Small intestine (tissue), 7 donors: ENCODE data around the gene ZNF473. TPM values are rescaled to one million over a fixed set of nuclear protein-coding genes. Genes with fewer than 3 reads are reported as not detected.
"Not testable (repeated sequence)": the region's sequence is repeated elsewhere in the genome, so short reads cannot be mapped to it uniquely, and the experiment has no call there.

ENCODE experiments used
- DNase-seq, 2 donors: peaks; one replicate each; pipeline versions ENCODE4 v3.0.0 to v3.0.0-alpha.2; 2013
- FAIRE-seq: peaks from 2 replicates; lab custom pipeline; 2012; peaks lifted over from hg19 to GRCh38; lab: Jason Lieb, UNC
- H3K27ac ChIP-seq, 3 donors: one replicate each; pipeline ENCODE4 v1.5.1; 2013; ENCODE audit warnings: low read length in 2 of 3, mild to moderate bottlenecking in 2 of 3, control low read depth in 1 of 3, inconsistent platforms in 1 of 3, low read depth in 1 of 3, moderate library complexity in 1 of 3
- H3K27me3 ChIP-seq, 3 donors: one replicate each; pipeline ENCODE4 v1.6.1; 2013; ENCODE audit warnings: low read length in 3 of 3, inconsistent platforms in 1 of 3; ENCODE audit not compliant: control insufficient read depth in 3 of 3, insufficient read depth in 3 of 3
- H3K36me3 ChIP-seq, 3 donors: one replicate each; pipeline ENCODE4 v1.6.1; 2013; ENCODE audit warnings: low read length in 3 of 3, inconsistent platforms in 1 of 3, low read depth in 1 of 3, mild to moderate bottlenecking in 1 of 3, moderate library complexity in 1 of 3; ENCODE audit not compliant: control insufficient read depth in 3 of 3, insufficient read depth in 2 of 3
- H3K4me1 ChIP-seq, 3 donors: one replicate each; pipeline ENCODE4 v1.6.1; 2013; ENCODE audit warnings: low read length in 2 of 3, inconsistent platforms in 1 of 3, low read depth in 1 of 3, mild to moderate bottlenecking in 1 of 3, moderate library complexity in 1 of 3; ENCODE audit not compliant: control insufficient read depth in 3 of 3, insufficient read depth in 2 of 3
- H3K4me3 ChIP-seq, 3 donors: one replicate each; pipeline ENCODE4 v1.5.1; 2013; ENCODE audit warnings: low read length in 3 of 3, control low read depth in 1 of 3, inconsistent platforms in 1 of 3, low read depth in 1 of 3, mild to moderate bottlenecking in 1 of 3, moderate library complexity in 1 of 3
- H3K9me3 ChIP-seq, 2 donors: one replicate each; pipeline ENCODE4 v1.6.1; 2013; ENCODE audit warnings: low read depth in 1 of 2, low read length in 1 of 2; ENCODE audit not compliant: control insufficient read depth in 2 of 2, insufficient read depth in 1 of 2
- WGBS, 3 donors: extraction: QIAGEN DNeasy Blood & Tissue Kit; methylation state at CpG; one replicate each; pipeline ENCODE4 v1.1.7; 2013; 5-methylcytosine and 5-hydroxymethylcytosine counted together
- polyA plus RNA-seq, 4 donors: library from polyadenylated mRNA; stranded (reverse) in 3 of 4; unstranded in 1 of 4; fragments of 200-250 nt in 3 of 4; fragments of 120-200 nt in 1 of 4; gene quantifications; one replicate each; pipeline versions ENCODE4 v1.2.1 to v1.2.3, GENCODE V29; 2013
- donor health status: healthy with polysubstance abuse.
- donor health status: control.
- donor health status: control.
- donor health status: Bipolar disorder and iron deficiency.
- donor health status: healthy.

ZNF473 gene
- polyA plus RNA-seq, 4 donors, result 1.6 to 7.2 (median 2.3) TPM

GRCh38 chr19:50076581-50077355, 51.0 kb downstream of the ZNF473 start:
- WGBS, 3 donors, result 70 to 76% (median 71%) methylated on average over 5 to 10 of the region's 10 CpGs
- not testable (repeated sequence) for FAIRE-seq

GRCh38 chr19:50079014-50079413, 53.2 kb downstream of the ZNF473 start:
- WGBS, 3 donors, result 80 to 93% (median 85%) methylated on average over 4 of the region's 5 CpGs
- not testable (repeated sequence) for H3K4me1 ChIP-seq, H3K27ac ChIP-seq, H3K4me3 ChIP-seq, H3K9me3 ChIP-seq, FAIRE-seq, H3K36me3 ChIP-seq, H3K27me3 ChIP-seq, DNase-seq

More at GRCh38 chr19:50076581-50077355, 51.0 kb downstream of the ZNF473 start:
- H3K4me1 ChIP-seq, H3K4me3 ChIP-seq, H3K36me3 ChIP-seq, H3K9me3 ChIP-seq, DNase-seq, H3K27ac ChIP-seq, H3K27me3 ChIP-seq: not testable (repeated sequence)

- not testable (repeated sequence) for H3K9me3 ChIP-seq, H3K36me3 ChIP-seq, H3K27ac ChIP-seq, DNase-seq, FAIRE-seq, H3K4me1 ChIP-seq, H3K27me3 ChIP-seq, H3K4me3 ChIP-seq
- WGBS, 3 donors, result 74 to 84% (median 78%) methylated on average over 2 of the region's 2 CpGs
Observed at GRCh38 chr19:50084440-50084839, 58.6 kb downstream of the ZNF473 start.

- 80 to 88% (median 88%) methylated on average over 2 to 4 of the region's 4 CpGs for WGBS, 3 donors
- not testable (repeated sequence) for H3K9me3 ChIP-seq, FAIRE-seq, H3K27me3 ChIP-seq, H3K27ac ChIP-seq, H3K4me3 ChIP-seq, H3K36me3 ChIP-seq, H3K4me1 ChIP-seq, DNase-seq
Observed at GRCh38 chr19:50087153-50087552, 61.3 kb downstream of the ZNF473 start.

GRCh38 chr19:50090706-50091105, 64.9 kb downstream of the ZNF473 start:
- not testable (repeated sequence) for H3K9me3 ChIP-seq, H3K4me1 ChIP-seq, H3K27me3 ChIP-seq, DNase-seq, H3K27ac ChIP-seq, H3K4me3 ChIP-seq, H3K36me3 ChIP-seq, FAIRE-seq
- 49 to 51% (median 50%) methylated on average over 10 of the region's 10 CpGs for WGBS, 3 donors

- 54 to 79% (median 62%) methylated on average over 3 of the region's 9 CpGs for WGBS, 3 donors
- not testable (repeated sequence) for DNase-seq, FAIRE-seq, H3K27me3 ChIP-seq, H3K4me3 ChIP-seq, H3K9me3 ChIP-seq, H3K36me3 ChIP-seq, H3K4me1 ChIP-seq, H3K27ac ChIP-seq
Observed at GRCh38 chr19:50091786-50092185, 66.0 kb downstream of the ZNF473 start.

- H3K27me3 ChIP-seq, H3K36me3 ChIP-seq, H3K27ac ChIP-seq, DNase-seq, FAIRE-seq, H3K4me3 ChIP-seq, H3K9me3 ChIP-seq, H3K4me1 ChIP-seq: not testable (repeated sequence)
- no CpG with 5 or more reads among the region's 10 CpGs for WGBS, 3 donors
Observed at GRCh38 chr19:50092597-50092996, 66.8 kb downstream of the ZNF473 start.

GRCh38 chr19:50097884-50098283, 72.1 kb downstream of the ZNF473 start:
- not testable (repeated sequence) for DNase-seq, FAIRE-seq, H3K4me3 ChIP-seq, H3K27me3 ChIP-seq, H3K27ac ChIP-seq, H3K4me1 ChIP-seq, H3K9me3 ChIP-seq, H3K36me3 ChIP-seq
- no CpG with 5 or more reads among the region's 13 CpGs for WGBS, 3 donors

- not testable (repeated sequence) for DNase-seq, H3K27ac ChIP-seq, H3K4me1 ChIP-seq, H3K4me3 ChIP-seq, H3K36me3 ChIP-seq, FAIRE-seq, H3K9me3 ChIP-seq, H3K27me3 ChIP-seq
- 82 to 84% (median 82%) methylated on average over 11 of the region's 14 CpGs for WGBS, 3 donors
Observed at GRCh38 chr19:50098892-50099291, 73.1 kb downstream of the ZNF473 start.
